ENCODE results near the gene COMMD4.
"Not testable (repeated sequence)": the region's sequence is repeated elsewhere in the genome, so short reads cannot be mapped to it uniquely, and the experiment has no call there.

The COMMD4 gene

DNA sequence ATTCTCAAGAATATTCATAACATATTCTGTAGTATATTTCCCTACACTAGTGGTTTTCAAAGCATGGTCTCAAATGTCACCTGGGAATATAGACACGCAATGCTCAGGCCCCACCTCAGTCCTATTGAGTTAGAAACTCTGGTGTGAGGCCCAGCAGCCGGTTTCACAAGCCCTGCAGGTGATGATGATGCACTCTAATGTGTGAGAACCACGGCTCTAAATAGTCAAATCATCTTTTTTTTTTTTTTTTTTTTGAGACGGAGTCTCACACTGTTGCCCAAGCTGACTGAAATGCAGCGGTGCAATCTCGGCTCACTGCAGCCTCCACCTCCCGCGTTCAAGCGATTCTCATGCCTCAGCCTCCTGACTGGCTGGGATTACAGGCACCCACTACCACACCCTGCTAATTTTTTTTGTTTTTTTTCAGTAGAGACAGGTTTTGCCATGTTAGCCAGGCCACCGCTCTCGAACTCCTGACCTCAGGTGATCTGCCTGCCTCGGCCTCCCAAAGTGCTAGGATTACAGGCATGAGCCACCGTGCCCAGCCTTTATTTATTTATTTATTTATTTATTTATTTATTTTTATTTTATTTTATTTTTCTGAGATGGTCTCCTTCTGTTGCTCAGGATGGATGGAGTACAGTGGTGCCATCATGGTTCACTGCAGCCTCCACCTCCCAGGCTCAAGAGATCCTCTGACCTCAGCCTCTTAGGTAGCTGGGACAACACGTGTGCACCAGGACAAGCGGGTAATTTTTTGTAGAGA lies 2.0 kb upstream of the COMMD4 start:
- DNase-seq: not testable (repeated sequence)

DNA sequence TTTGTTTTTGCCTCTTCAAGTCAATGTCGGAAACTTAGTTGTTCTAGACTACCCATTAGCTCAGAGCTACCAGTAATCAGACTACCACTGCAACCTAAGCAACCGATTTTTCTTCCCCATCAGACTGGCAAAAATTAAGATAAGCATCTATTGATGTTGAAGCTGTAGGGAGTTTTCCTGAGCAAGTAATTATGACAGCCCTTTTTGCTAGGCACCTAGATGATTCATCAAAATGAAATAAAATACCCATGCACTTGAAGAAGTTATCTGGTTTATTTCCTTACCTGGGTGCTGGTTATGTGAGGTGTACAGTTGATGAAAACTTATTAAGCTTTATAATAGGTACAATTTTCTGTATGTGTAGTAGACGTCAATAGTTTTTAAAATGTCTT lies 554 bp upstream of the COMMD4 start:
- DNase-seq: no peak

DNA sequence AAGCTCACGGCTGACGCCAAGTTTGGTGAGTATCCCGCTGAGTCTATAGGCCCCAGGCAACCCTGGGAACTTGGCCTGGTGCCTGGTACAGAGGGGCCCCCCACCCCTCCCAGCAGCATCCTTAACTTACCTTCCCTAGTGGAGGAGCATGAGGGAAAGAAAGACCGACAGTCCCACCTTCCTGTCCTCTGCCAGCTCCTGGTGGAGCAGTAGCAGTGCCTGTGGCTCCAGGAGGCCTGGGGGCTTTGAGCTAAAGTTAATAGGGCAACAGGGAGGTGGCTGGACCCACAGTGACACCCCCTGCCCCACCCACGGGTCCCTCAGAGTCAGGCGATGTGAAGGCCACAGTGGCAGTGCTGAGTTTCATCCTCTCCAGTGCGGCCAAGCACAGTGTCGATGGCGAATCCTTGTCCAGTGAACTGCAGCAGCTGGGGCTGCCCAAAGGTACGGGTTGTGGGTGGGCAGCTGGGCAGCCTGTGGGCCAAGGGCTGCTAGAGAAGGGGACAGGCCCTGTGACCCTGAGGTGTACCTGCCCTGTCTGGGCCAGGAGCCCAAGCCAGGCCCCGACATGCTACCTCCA lies 2.9 kb downstream of the COMMD4 start:
- DNase-seq: no peak

DNA sequence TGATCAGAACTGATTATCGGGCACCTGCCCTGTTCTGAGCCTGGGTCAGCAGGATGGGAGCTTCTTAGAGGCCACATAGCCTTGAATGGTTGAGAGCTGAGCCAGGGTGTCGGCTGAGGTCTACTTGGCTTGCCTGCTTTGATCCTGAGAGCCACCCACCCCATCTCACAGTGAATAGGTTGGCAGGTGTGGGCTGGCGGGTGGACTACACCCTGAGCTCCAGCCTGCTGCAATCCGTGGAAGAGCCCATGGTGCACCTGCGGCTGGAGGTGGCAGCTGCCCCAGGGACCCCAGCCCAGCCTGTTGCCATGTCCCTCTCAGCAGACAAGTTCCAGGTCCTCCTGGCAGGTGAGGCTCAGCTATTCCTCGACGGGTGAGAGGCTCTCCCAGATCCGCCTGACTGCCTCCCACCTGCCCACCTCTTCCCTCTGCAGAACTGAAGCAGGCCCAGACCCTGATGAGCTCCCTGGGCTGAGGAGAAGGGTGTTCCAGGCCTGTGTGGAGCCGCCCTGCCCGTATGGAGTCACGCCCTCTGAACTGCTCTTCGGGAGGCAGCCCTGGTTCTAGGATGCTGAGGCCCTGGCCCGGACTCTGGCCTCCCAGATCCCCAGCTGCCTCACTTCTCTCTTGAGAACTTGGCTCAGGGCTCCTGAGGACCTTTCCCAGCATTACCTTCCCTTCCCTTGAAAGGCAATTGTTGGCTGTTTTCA lies 3.8 kb downstream of the COMMD4 start:
- no peak for DNase-seq

DNA sequence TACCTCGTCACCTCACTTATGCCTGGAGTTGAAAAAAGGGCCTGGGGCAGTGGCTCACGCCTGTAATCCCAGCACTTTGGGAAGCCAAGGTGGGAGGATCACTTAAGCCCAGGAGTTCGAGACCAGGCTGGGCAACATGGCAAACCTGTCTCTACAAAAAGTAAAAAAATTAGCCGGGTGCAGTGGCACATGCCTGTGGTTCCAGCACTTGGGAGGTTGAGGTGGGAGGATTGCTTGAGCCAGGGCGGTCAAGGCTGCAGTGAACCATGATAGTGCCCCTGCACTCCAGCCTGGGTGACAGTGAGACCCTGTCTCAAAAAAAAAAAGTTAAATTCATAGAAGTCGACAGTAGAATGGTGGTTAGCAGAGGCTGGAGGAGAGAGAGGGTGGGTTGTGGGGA lies 6.4 kb downstream of the COMMD4 start:
- no peak for DNase-seq

DNA sequence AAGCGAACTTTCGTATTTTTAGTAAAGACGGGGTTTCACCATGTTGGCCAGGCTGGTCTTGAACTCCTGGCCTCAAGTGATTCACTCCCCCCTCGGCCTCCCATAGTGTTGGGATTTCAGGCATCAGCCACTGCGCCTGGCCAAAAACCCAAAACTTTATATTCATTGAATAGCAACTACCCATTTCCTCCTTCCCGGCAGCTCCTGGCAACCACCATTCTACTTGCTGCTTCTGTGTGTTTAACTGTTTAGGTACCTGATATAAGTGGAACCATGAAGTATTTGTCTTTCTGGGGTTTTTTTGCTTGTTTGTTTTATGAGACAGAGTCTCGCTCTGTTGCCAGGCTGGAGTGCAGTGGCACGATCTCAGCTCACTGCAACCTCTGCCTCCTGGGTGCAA lies 8.1 kb downstream of the COMMD4 start:
- DNase-seq: not testable (repeated sequence)

DNA sequence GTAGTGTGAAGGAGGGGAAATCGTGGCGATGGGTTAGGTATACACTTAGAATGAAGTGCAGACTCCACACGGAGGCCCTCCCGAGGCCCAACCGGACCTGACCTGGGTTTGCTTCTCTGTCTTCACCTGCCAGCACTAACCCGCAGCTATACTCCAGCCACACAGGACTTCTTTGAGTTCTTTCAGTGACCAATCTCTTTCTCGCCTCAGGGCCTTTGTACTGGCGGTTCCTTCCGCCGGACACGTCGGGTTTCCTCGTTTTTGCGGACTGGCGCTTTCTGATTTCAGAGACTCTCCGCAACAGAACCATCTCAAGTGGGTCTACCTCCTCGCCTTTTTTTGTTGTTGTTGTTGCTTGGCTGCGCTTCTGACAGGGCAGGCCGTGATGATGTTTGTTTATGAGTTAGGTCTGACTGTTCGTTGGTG lies 10.9 kb downstream of the COMMD4 start, which contains the start of gene NEIL1:
Gene NEIL1, plus strand, starts transcription at position 244 of the 426 bp plus-strand sequence. CDS start 1,867 bp downstream, outside the sequence.
- no peak for DNase-seq

DNA sequence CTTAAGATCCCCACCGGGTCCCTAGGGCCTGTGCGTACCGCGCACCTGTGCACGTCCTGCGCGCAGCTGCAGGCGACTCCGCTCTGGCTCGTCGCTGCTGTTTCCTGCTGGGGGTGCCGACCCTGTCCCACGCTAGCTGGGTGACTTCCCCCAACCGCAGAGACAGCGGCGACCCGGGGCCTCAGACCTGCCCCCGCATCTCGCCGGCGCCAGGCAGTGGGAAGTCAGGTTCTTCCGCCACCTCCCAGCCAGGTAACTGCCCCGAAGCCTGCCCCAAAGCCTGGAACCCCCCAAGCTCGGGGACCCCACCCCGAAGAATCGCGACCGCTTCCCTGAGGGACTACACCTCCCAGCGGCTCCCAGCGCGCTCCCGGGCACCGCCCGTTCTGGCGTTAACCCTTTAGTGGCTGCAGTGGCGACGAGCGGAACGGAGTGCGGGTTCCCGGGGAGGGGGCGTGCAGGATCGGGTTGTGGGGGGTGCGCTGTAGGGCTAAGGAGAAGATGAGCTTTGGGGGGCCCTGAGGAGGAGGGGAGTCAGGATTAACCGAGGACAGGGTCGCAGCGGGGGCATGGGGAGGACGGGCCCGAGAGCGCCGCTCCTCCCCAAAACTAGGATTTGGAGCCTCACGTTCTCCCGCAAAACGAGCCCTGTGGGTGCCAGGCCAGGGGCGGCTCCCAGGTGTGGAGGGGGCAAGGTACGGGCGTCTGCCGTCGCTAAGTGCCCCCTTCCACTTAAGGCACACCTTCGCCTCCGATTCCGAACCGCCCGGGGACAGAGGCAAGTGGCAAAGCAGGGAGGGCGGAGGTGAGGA lies 11.6 kb downstream of the COMMD4 start:
- peak; percentile 25 to 77 (median 67) for DNase-seq

DNA sequence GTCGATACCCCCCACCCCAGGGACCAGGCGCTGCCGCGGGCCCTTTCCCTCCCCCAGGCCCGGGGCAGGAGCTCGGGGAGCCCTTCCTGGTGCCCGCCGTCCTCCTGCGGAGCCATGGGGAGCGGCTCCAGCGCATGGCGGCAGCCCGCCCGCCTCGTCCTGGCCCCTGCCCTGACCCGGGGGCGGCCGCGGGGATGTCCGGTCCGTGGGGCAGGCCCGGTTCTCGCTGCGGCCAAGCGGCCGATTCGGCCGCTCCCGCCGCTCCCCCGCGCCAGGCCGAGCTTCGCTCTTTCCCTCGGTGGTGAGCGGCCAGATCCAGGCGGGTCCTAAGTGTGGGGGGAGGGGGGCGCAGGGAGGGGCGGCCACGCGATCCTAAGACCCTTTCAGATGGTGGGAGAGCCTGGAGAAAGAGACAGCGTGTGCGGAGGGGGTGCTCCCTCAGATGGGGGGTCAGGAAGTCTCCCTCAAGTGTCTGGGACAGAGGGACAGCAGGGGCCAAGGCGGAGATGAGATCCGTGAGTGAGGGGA lies 12.2 kb downstream of the COMMD4 start:
- peak in 1 of 3 experiments; percentile 70 for DNase-seq

DNA sequence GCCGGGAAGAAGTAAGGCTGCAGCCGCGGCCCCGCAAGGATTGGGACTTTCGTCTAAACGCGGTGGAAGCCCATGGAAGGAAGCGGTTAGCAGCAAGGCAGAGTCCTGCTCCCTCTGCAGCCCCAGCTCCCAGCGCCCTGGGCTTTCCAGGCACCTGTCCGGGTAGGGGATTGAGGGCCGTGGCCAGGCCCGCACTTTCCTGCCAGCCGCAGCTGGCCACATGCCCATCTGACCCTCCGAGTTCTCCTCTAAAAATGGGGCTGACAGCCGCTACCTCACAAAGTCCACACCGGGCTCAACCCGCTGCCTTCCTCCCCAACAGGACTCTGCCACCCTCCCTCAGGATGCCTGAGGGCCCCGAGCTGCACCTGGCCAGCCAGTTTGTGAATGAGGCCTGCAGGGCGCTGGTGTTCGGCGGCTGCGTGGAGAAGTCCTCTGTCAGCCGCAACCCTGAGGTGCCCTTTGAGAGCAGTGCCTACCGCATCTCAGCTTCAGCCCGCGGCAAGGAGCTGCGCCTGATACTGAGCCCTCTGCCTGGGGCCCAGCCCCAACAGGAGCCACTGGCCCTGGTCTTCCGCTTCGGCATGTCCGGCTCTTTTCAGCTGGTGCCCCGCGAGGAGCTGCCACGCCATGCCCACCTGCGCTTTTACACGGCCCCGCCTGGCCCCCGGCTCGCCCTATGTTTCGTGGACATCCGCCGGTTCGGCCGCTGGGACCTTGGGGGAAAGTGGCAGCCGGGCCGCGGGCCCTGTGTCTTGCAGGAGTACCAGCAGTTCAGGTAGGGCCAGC lies 12.9 kb downstream of the COMMD4 start:
- peak in 2 of 3 experiments; percentile 51 to 66 for DNase-seq

DNA sequence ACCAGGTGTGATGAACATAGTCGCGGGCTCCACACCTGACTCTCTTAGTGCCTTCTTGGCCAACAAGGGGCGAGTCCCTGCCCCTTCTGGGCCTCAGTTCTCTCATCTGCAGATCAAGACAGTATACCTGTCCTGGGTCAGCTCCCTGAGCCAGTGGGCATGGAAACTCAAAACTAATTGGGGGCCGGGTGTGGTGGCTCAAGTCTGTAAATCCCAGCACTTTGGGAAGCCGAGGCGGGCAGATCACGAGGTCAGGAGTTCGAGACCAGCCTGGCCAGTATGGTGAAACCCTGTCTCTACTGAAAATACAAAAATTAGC lies 13.4 kb downstream of the COMMD4 start:
- not testable (repeated sequence) for DNase-seq

DNA sequence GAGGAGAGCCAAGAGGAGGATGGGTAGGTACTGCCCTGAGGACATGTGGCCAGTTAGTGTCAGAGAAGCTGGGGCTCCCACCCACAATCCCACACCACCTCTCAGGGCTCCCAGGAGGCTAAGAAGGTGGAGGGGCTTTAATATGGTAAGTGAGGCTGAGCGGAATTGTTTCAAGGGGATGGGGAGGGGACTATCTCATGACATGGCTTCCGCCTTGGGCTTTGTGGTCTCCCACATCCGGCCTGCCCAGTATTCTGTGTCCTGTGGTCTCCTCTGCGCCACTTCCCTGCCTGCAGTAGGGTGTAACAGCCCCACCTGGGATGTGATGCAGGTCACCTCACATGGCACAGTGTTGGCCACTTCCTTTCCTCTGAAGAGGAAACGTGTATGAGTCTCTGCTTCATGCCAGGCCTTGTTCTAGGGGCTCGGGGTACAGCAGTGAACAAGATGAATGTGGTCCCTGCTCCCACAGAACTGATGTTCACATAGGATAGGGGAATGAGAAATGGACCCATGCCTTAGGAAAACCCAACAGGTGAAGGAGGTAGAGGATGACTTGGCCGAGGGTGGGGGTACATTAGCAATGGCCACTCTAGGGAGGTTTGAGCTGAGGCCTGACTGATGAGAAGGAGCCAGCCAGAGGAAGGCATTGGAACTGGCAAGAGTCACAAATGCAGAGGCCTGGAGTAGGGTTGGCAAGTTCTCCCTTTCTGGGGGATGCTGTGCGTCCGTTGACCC lies 14.2 kb downstream of the COMMD4 start:
- DNase-seq: no peak

DNA sequence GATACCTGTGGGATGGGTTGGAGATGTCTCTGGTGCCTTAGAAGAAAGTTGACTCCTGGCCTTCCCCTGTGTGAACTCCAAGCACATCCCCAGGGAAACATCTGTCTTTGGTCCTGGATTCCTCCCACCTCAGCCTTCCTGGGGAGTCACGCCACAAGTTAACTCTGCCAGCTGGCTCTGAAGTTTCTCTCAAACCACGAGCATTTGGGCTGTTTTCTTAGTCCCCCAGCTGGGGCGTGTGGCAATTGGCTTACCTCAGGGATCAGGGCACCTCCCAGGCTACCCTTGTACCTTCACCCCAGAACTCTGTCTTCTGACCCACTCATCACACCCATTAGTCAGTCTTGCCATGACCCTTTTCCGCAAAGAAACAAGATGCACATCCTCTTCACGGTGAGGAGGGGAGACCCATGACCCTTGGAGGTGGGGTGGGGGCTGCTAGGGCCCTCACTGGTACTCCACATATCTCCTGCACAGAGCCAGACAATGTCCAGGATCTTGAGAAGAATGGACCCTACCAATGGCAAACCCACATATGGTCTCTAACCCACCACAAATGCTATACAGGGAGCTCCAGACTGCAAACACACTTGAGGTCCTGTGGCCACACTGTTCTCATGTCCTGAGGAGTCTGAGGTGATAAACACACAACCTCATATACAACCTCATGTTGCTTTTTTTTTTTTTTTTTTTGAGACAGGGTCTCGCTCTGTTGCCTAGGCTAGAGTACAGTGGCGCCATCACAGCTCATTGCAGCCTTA lies 14.9 kb downstream of the COMMD4 start:
- no peak for DNase-seq

DNA sequence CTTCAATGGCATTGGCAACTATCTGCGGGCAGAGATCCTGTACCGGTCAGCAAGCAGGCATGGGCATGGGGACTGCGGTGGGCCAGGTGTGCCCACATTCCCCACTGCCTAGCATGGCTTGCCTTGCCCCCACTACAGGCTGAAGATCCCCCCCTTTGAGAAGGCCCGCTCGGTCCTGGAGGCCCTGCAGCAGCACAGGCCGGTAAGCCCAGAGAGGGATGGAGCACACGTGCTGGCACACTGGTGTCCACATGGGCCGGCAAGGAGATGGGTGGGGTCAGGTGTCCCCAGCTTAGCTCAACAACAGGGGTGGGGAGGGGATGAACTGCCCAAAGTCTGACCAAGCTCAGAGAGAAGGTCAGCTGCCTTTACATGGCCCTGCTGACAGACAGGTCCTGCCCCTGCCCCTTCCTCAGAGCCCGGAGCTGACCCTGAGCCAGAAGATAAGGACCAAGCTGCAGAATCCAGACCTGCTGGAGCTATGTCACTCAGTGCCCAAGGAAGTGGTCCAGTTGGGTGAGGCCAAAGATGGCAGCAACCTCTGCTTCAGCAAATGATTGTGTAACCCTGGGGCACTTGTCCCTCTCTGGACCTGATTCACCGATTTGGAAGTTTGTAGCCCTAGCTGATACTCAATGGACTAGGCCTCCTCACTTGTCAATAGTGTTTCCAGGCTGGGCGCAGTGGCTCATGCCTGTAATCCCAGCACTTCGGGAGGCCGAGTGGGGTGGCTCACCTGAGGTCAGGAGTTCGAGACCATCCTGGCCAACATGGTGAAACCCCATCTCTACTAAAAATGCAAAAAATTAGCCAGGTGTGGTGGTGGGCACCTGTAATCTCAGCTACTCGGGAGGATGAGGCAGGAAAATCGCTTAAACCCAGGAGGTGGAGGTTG lies 16.6 kb downstream of the COMMD4 start:
- no peak for DNase-seq

DNA sequence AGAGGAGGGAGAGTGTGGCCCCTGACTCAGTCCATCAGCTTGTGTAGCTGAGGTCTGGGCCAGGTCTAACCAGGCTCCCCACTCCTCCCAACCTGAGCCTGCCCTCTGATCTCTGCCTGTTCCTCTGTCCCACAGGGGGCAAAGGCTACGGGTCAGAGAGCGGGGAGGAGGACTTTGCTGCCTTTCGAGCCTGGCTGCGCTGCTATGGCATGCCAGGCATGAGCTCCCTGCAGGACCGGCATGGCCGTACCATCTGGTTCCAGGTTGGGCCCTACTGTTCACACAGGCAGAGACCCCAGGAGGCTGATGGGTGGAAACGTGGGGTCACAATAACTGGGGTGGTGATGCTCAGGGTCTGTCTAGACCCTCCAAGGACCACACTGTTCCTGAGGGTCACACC lies 17.7 kb downstream of the COMMD4 start:
- DNase-seq: no peak

DNA sequence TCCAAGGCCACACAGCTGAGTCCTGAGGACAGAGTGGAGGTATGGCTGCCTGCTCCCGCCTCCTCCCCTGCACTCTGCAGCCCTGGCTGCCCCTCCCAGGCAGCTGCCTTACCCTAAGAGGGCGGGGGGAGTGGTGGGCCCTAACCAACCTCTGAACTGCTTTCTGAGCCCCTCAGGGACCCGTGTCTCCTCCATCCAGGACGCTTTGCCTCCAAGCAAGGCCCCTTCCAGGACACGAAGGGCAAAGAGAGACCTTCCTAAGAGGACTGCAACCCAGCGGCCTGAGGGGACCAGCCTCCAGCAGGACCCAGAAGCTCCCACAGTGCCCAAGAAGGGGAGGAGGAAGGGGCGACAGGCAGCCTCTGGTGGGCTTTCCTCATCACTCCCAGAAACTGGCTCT lies 18.6 kb downstream of the COMMD4 start:
- no peak for DNase-seq

DNA sequence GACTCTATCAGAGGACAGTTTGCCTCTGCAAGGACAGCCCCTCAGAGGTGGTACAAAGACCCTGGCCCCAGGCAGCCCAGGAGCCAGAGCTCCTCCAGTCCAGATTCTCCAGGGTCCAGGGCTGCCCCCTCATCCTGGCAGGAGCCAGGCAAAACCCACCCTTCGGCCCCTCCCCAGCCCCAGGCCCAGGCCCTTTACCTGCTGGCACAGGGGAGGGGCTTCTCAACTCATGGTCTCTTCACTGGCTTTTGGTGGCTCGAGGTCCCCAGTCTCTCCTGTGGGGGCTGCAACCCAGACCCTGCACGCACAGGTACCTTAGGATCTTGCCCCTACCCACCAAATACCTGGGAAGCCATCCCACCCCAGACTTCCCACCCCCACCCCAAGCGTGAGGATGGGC lies 19.5 kb downstream of the COMMD4 start:
- DNase-seq: no peak

DNA sequence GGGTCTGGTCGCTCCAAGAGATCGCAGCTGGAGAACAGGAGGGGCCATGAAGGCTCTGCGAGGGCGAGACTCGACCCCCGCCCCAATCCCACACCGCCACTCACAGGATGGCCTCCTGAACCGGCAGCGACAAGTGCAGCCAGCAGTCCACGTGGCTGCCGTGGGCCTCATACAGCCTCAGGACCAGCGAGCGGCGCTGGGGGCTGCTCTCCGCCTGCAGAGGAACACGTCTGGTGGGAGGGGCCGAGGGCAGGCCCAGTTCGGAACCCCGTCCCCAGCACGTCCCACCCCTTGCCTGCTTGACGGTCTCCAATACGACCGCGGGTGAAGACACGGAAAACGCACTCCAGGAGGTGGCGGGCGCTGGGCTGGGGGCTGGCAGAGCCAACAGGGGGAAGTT lies 20.1 kb downstream of the COMMD4 start:
- DNase-seq: no peak

DNA sequence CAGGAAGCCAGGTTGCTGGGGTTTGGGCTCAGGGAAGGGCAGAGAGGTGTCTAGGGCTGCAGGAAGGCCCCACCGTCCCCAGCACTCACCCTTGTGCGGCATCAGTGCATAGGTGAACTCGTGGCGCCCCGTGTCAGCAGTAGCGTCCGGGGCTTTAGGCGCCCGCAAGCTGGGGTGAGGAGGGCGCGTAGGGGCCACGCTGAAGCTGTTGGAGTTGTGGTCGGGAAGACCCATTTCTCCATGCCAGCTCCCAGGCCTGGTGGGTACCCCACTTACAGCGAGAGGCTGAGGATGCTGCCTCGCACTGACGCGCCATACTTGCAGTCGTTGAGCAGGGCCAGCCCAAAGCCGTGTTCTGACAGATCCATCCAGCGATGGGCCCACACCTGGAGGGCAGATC lies 20.7 kb downstream of the COMMD4 start:
- DNase-seq: no peak
